Endothelial cell of umbilical vein (primary cell): ENCODE results near the gene PTPRD.

Experiments used
- EZH2 ChIP-seq: IDR thresholded peaks from 2 replicates; pipeline ENCODE4 v1.6.1; 2012; ENCODE audit warnings: borderline replicate concordance, low read depth, mild to moderate bottlenecking, moderate library complexity, low read length, inconsistent platforms; ENCODE audit not compliant: severe bottlenecking
- FOS ChIP-seq: IDR thresholded peaks from 2 replicates; pipeline ENCODE4 v1.6.1; 2011; ENCODE audit warnings: mild to moderate bottlenecking, low read length, moderate library complexity, borderline replicate concordance; ENCODE audit not compliant: insufficient read depth
- GATA2 ChIP-seq: IDR thresholded peaks from 2 replicates; pipeline ENCODE4 v1.7.0; 2011; ENCODE audit warnings: low read depth, mild to moderate bottlenecking, moderate library complexity, mixed read lengths, low read length; ENCODE audit not compliant: insufficient read length, insufficient read depth
- JUN ChIP-seq: IDR thresholded peaks from 2 replicates; pipeline ENCODE4 v1.6.1; 2011; ENCODE audit warnings: borderline replicate concordance, low read depth; ENCODE audit not compliant: insufficient read length, insufficient read depth
- MYC ChIP-seq: IDR thresholded peaks from one replicate; pipeline ENCODE4 v1.6.1; 2011; ENCODE audit warnings: mild to moderate bottlenecking, low read depth, low read length
- POLR2A ChIP-seq: IDR thresholded peaks from 2 replicates; pipeline ENCODE4 v1.6.1; 2012; ENCODE audit warnings: low read depth, mild to moderate bottlenecking, control low read depth, low read length
- POLR2AphosphoS5 ChIP-seq: IDR thresholded peaks from 2 replicates; pipeline ENCODE4 v1.6.1; 2012; ENCODE audit warnings: low read depth, mild to moderate bottlenecking, control low read depth, low read length, moderate library complexity; ENCODE audit not compliant: insufficient read depth
- TF ChIP-seq, protein P1 (sequence below), 2 donors: IDR thresholded peaks; 1 replicate in 1 of 2; 2 replicates in 1 of 2; pipeline ENCODE4 v1.5.1; 2011; ENCODE audit warnings: low read length in 2 of 2, mild to moderate bottlenecking in 2 of 2, moderate library complexity in 2 of 2, control low read depth in 1 of 2, inconsistent platforms in 1 of 2, low read depth in 1 of 2; ENCODE audit not compliant: insufficient read depth in 1 of 2; ENCODE audit errors: extremely low read depth in 1 of 2
- TF ChIP-seq, protein P2 (sequence below): IDR thresholded peaks from 2 replicates; pipeline ENCODE4 v1.6.1; 2011; ENCODE audit not compliant: insufficient read depth, insufficient read length

DNA sequence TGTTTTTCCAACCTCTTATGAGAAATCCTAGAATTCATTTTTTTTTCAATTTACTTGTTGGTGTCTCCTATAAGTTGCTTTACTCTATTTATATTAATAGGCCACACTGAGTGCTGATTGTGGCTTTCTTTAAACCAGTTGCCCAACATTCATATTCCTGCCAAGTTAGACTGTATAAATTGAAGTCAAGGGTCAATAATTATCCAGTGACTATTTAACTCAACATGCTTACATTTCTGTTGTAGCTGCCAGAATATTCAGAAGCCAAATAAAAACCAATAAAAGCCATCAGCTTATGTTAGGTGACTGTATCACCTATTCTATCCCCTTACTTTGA is 169.0 kb downstream of the PTPRD start:
- TF ChIP-seq, protein P1, sequence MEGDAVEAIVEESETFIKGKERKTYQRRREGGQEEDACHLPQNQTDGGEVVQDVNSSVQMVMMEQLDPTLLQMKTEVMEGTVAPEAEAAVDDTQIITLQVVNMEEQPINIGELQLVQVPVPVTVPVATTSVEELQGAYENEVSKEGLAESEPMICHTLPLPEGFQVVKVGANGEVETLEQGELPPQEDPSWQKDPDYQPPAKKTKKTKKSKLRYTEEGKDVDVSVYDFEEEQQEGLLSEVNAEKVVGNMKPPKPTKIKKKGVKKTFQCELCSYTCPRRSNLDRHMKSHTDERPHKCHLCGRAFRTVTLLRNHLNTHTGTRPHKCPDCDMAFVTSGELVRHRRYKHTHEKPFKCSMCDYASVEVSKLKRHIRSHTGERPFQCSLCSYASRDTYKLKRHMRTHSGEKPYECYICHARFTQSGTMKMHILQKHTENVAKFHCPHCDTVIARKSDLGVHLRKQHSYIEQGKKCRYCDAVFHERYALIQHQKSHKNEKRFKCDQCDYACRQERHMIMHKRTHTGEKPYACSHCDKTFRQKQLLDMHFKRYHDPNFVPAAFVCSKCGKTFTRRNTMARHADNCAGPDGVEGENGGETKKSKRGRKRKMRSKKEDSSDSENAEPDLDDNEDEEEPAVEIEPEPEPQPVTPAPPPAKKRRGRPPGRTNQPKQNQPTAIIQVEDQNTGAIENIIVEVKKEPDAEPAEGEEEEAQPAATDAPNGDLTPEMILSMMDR (IDR thresholded peaks at IDR 0.05; ENCODE audit: extremely low read depth in 1 of 2, insufficient read depth in 1 of 2, low read depth in 1 of 2, low read length in 2 of 2), result no peak
- TF ChIP-seq JUN (no peak), MYC (no peak), EZH2 (no peak), POLR2A (no peak), POLR2AphosphoS5 (no peak), GATA2 (no peak), FOS (no peak)
- TF ChIP-seq, protein P2, sequence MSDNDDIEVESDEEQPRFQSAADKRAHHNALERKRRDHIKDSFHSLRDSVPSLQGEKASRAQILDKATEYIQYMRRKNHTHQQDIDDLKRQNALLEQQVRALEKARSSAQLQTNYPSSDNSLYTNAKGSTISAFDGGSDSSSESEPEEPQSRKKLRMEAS, result no peak
